SK-N-SH treated with all-trans-retinoic acid at 6 μM for 48 hours (cell line): ENCODE measurements around the gene BCAR3.

Source experiments
- ATAC-seq: fragments of 200-7000 bp; cut with Tn5 transposase; 3 replicates; pipeline ENCODE4 v1.9.1; 2020; ENCODE audit warnings: mild to moderate bottlenecking, moderate library complexity
- ARNTL ChIP-seq: fragments of 450-650 bp; formaldehyde crosslinking; IDR thresholded peaks from 2 replicates; pipeline ENCODE4 v1.5.0; 2020; ENCODE audit warnings: low read depth, mild to moderate bottlenecking, moderate library complexity, borderline replicate concordance
- BACH2 ChIP-seq: fragments of 250-450 bp; sonication (Bioruptor Pico); IDR thresholded peaks from 2 replicates; pipeline ENCODE4 v1.9.0; 2021; ENCODE audit warnings: mild to moderate bottlenecking, borderline replicate concordance
- CSDC2 ChIP-seq: fragments of 250-450 bp; sonication (Bioruptor Pico); IDR thresholded peaks from 2 replicates; pipeline ENCODE4 v1.5.0; 2020; ENCODE audit warnings: mild to moderate bottlenecking, moderate library complexity
- ESRRG ChIP-seq: fragments of 250-450 bp; sonication (Bioruptor Pico); IDR thresholded peaks from 2 replicates; pipeline ENCODE4 v1.6.1; 2021; ENCODE audit warnings: mild to moderate bottlenecking
- GLIS3 ChIP-seq: fragments of 250-450 bp; sonication (Bioruptor Pico); IDR thresholded peaks from 2 replicates; pipeline ENCODE4 v1.5.0; 2020; ENCODE audit warnings: mild to moderate bottlenecking, moderate library complexity
- ISL1 ChIP-seq: fragments of 250-450 bp; sonication (Bioruptor Pico); IDR thresholded peaks from 2 replicates; pipeline ENCODE4 v2.1.2; 2022; ENCODE audit warnings: mild to moderate bottlenecking, moderate library complexity
- OSR1 ChIP-seq: fragments of 250-450 bp; sonication (Bioruptor Pico); IDR thresholded peaks from 2 replicates; pipeline ENCODE4 v1.8.0; 2022; ENCODE audit warnings: moderate library complexity, mild to moderate bottlenecking, inconsistent platforms
- PPARA ChIP-seq: fragments of 250-450 bp; sonication (Bioruptor Pico); IDR thresholded peaks from 2 replicates; pipeline ENCODE4 v1.5.0; 2020; ENCODE audit warnings: mild to moderate bottlenecking, borderline replicate concordance
- RARB ChIP-seq: fragments of 250-450 bp; sonication (Bioruptor Pico); IDR thresholded peaks from 2 replicates; pipeline ENCODE4 v1.8.0; 2021; ENCODE audit warnings: mild to moderate bottlenecking, moderate library complexity
- SNAI2 ChIP-seq: fragments of 250-450 bp; sonication (Bioruptor Pico); IDR thresholded peaks from 2 replicates; pipeline ENCODE4 v1.5.0; 2020; ENCODE audit warnings: mild to moderate bottlenecking, moderate library complexity
- TCF4 ChIP-seq: fragments of 250-450 bp; sonication (Bioruptor Pico); IDR thresholded peaks from 2 replicates; pipeline ENCODE4 v1.8.0; 2021; ENCODE audit warnings: mild to moderate bottlenecking, moderate library complexity, borderline replicate concordance
- TOX ChIP-seq: fragments of 250-450 bp; sonication (Bioruptor Pico); IDR thresholded peaks from 2 replicates; pipeline ENCODE4 v1.8.0; 2021; ENCODE audit warnings: mild to moderate bottlenecking, moderate library complexity, borderline replicate concordance
- ZC3H10 ChIP-seq: fragments of 250-450 bp; sonication (Bioruptor Pico); IDR thresholded peaks from 2 replicates; pipeline ENCODE4 v1.5.1; 2021; ENCODE audit warnings: mild to moderate bottlenecking, moderate library complexity
- ZFP3 ChIP-seq: fragments of 250-450 bp; sonication (Bioruptor Pico); IDR thresholded peaks from 2 replicates; pipeline ENCODE4 v1.5.0; 2020; ENCODE audit warnings: mild to moderate bottlenecking, moderate library complexity
- ZFP30 ChIP-seq: fragments of 450-650 bp; formaldehyde crosslinking; IDR thresholded peaks from 2 replicates; pipeline ENCODE4 v1.5.0; 2022; ENCODE audit warnings: mild to moderate bottlenecking, moderate library complexity
- ZNF70 ChIP-seq: fragments of 450-650 bp; formaldehyde crosslinking; IDR thresholded peaks from 2 replicates; pipeline ENCODE4 v1.5.0; 2020; ENCODE audit warnings: mild to moderate bottlenecking, moderate library complexity
- ZNF8 ChIP-seq: fragments of 450-650 bp; formaldehyde crosslinking; IDR thresholded peaks from 2 replicates; pipeline ENCODE4 v1.5.0; 2020; ENCODE audit warnings: mild to moderate bottlenecking, moderate library complexity
- TF ChIP-seq, protein P1 (sequence below): fragments of 250-450 bp; sonication (Bioruptor Pico); IDR thresholded peaks from 2 replicates; pipeline ENCODE4 v1.5.1; 2021; ENCODE audit warnings: mild to moderate bottlenecking, moderate library complexity
- TF ChIP-seq, protein P2 (sequence below): fragments of 250-450 bp; sonication (Bioruptor Pico); IDR thresholded peaks from 2 replicates; pipeline ENCODE4 v1.5.0; 2020; ENCODE audit warnings: mild to moderate bottlenecking, moderate library complexity
- TF ChIP-seq, protein P3 (sequence below): fragments of 250-450 bp; sonication (Bioruptor Pico); IDR thresholded peaks from 2 replicates; pipeline ENCODE4 v1.5.1; 2020; ENCODE audit warnings: low read depth, mild to moderate bottlenecking, moderate library complexity
- TF ChIP-seq, protein P4 (sequence below): fragments of 250-450 bp; sonication (Bioruptor Pico); IDR thresholded peaks from 2 replicates; pipeline ENCODE4 v1.8.0; 2021; ENCODE audit warnings: low read depth, mild to moderate bottlenecking, moderate library complexity, borderline replicate concordance
- TF ChIP-seq, protein P5 (sequence below): fragments of 250-450 bp; sonication (Bioruptor Pico); IDR thresholded peaks from 2 replicates; pipeline ENCODE4 v1.8.0; 2020; ENCODE audit warnings: mild to moderate bottlenecking, moderate library complexity, borderline replicate concordance

Gene BCAR3

DNA sequence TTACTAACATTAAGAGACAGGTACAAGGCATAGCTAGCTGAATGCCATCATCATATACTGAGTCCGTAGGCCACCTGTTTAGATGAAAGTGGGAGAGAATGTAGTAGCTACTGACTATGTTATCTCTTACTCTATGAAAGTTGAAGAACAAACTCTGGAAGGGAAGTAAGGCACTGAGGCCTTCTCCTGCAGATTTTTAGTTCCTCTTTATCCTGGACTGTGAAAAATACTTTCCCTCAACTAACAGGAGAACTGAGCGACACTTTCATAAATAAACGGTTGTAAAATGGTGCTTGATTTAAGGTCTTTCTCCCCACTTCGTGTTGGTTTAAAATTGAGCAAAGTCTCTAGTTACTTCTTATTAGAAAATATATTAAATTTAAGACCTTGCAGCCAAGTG, 131.8 kb downstream of the BCAR3 start:
- TF ChIP-seq ZFP30 (CRISPR knock-in tag), result no peak
- no peak for TF ChIP-seq ARNTL
- TF ChIP-seq ZNF8 (CRISPR knock-in tag), result no peak
- no peak for TF ChIP-seq ISL1
- no peak for TF ChIP-seq GLIS3 (CRISPR knock-in tag)
- no peak for TF ChIP-seq OSR1 (CRISPR knock-in tag)
- TF ChIP-seq BACH2 (CRISPR knock-in tag), result no peak
- TF ChIP-seq, protein P1, sequence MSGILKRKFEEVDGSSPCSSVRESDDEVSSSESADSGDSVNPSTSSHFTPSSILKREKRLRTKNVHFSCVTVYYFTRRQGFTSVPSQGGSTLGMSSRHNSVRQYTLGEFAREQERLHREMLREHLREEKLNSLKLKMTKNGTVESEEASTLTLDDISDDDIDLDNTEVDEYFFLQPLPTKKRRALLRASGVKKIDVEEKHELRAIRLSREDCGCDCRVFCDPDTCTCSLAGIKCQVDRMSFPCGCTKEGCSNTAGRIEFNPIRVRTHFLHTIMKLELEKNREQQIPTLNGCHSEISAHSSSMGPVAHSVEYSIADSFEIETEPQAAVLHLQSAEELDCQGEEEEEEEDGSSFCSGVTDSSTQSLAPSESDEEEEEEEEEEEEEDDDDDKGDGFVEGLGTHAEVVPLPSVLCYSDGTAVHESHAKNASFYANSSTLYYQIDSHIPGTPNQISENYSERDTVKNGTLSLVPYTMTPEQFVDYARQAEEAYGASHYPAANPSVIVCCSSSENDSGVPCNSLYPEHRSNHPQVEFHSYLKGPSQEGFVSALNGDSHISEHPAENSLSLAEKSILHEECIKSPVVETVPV (CRISPR knock-in tag), result no peak
- no peak for TF ChIP-seq SNAI2
- no peak for TF ChIP-seq ZC3H10
- TF ChIP-seq, protein P2, sequence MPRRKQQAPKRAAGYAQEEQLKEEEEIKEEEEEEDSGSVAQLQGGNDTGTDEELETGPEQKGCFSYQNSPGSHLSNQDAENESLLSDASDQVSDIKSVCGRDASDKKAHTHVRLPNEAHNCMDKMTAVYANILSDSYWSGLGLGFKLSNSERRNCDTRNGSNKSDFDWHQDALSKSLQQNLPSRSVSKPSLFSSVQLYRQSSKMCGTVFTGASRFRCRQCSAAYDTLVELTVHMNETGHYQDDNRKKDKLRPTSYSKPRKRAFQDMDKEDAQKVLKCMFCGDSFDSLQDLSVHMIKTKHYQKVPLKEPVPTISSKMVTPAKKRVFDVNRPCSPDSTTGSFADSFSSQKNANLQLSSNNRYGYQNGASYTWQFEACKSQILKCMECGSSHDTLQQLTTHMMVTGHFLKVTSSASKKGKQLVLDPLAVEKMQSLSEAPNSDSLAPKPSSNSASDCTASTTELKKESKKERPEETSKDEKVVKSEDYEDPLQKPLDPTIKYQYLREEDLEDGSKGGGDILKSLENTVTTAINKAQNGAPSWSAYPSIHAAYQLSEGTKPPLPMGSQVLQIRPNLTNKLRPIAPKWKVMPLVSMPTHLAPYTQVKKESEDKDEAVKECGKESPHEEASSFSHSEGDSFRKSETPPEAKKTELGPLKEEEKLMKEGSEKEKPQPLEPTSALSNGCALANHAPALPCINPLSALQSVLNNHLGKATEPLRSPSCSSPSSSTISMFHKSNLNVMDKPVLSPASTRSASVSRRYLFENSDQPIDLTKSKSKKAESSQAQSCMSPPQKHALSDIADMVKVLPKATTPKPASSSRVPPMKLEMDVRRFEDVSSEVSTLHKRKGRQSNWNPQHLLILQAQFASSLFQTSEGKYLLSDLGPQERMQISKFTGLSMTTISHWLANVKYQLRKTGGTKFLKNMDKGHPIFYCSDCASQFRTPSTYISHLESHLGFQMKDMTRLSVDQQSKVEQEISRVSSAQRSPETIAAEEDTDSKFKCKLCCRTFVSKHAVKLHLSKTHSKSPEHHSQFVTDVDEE, result no peak
- no peak for TF ChIP-seq PPARA (CRISPR knock-in tag)
- TF ChIP-seq ZNF70, result no peak
- TF ChIP-seq, protein P3, sequence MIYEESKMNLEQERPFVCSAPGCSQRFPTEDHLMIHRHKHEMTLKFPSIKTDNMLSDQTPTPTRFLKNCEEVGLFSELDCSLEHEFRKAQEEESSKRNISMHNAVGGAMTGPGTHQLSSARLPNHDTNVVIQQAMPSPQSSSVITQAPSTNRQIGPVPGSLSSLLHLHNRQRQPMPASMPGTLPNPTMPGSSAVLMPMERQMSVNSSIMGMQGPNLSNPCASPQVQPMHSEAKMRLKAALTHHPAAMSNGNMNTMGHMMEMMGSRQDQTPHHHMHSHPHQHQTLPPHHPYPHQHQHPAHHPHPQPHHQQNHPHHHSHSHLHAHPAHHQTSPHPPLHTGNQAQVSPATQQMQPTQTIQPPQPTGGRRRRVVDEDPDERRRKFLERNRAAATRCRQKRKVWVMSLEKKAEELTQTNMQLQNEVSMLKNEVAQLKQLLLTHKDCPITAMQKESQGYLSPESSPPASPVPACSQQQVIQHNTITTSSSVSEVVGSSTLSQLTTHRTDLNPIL, result no peak
- no peak for TF ChIP-seq ESRRG (CRISPR knock-in tag)
- no peak for ATAC-seq

DNA sequence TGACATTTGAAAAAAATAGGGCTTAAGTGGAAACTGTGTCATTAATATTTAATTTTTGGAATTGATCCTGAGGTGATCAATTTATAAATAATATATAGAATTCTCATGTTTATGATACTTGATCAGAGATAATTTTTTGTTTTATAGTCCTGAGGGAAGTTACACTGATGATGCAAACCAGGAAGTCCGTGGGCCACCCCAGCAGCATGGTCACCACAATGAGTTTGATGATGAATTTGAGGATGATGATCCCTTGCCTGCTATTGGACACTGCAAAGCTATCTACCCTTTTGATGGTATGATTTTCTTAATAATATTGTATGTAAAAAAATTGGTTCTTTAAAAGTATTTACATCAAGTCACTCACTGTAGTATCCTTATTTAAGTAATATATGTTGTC, 132.5 kb downstream of the BCAR3 start:
- ATAC-seq, result no peak
- TF ChIP-seq ZFP3 (CRISPR knock-in tag), result no peak
- TF ChIP-seq PPARA (CRISPR knock-in tag), result no peak
- TF ChIP-seq, protein P4, sequence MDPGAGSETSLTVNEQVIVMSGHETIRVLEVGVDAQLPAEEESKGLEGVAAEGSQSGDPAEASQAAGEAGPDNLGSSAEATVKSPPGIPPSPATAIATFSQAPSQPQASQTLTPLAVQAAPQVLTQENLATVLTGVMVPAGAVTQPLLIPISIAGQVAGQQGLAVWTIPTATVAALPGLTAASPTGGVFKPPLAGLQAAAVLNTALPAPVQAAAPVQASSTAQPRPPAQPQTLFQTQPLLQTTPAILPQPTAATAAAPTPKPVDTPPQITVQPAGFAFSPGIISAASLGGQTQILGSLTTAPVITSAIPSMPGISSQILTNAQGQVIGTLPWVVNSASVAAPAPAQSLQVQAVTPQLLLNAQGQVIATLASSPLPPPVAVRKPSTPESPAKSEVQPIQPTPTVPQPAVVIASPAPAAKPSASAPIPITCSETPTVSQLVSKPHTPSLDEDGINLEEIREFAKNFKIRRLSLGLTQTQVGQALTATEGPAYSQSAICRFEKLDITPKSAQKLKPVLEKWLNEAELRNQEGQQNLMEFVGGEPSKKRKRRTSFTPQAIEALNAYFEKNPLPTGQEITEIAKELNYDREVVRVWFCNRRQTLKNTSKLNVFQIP (CRISPR knock-in tag), result no peak
- no peak for TF ChIP-seq BACH2 (CRISPR knock-in tag)
- TF ChIP-seq, protein P1 (CRISPR knock-in tag), result no peak
- TF ChIP-seq CSDC2 (CRISPR knock-in tag), result no peak
- TF ChIP-seq ISL1, result no peak
- no peak for TF ChIP-seq GLIS3 (CRISPR knock-in tag)
- no peak for TF ChIP-seq RARB (CRISPR knock-in tag)
- no peak for TF ChIP-seq ZNF70
- no peak for TF ChIP-seq ZFP30 (CRISPR knock-in tag)
- TF ChIP-seq TCF4 (CRISPR knock-in tag), result no peak
- TF ChIP-seq ARNTL, result no peak
- no peak for TF ChIP-seq ESRRG (CRISPR knock-in tag)
- TF ChIP-seq, protein P5, sequence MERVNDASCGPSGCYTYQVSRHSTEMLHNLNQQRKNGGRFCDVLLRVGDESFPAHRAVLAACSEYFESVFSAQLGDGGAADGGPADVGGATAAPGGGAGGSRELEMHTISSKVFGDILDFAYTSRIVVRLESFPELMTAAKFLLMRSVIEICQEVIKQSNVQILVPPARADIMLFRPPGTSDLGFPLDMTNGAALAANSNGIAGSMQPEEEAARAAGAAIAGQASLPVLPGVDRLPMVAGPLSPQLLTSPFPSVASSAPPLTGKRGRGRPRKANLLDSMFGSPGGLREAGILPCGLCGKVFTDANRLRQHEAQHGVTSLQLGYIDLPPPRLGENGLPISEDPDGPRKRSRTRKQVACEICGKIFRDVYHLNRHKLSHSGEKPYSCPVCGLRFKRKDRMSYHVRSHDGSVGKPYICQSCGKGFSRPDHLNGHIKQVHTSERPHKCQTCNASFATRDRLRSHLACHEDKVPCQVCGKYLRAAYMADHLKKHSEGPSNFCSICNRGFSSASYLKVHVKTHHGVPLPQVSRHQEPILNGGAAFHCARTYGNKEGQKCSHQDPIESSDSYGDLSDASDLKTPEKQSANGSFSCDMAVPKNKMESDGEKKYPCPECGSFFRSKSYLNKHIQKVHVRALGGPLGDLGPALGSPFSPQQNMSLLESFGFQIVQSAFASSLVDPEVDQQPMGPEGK (CRISPR knock-in tag), result no peak
- TF ChIP-seq TOX (CRISPR knock-in tag), result no peak
- TF ChIP-seq OSR1 (CRISPR knock-in tag), result no peak
